Stimulated activated CD8-positive, alpha-beta memory T cell treated with anti-CD3 and anti-CD28 coated beads, Interleukin-4, amount 100 ng/mL, for 1 hour (primary cell): ENCODE results near the gene SLAIN2.

Experiments
- DNase-seq, 2 donors: peaks; one replicate each; pipeline ENCODE4 v3.0.0-alpha.2; 2020; ENCODE audit warnings: low read depth in 2 of 2, low spot score in 1 of 2

The SLAIN2 gene

DNA sequence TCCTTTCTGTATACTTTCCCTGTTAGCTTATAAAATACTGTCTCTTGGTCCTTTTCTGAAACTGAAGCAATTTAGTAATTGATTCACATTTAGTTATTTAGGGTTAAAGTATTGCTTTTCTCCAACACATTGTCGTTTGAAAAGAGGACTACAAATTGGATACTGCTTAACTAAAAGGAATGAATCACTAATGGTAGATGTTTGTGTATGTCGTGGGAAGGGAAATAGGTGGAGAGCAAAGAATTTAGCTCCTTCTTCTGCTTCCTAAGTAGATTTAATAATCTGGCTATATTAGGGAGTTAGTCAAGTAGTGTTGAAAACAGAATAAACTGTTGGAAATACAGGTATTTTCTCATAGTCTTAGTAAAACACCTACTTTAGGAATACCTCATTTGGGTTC is 27.9 kb downstream of the SLAIN2 start:
- no peak for DNase-seq

DNA sequence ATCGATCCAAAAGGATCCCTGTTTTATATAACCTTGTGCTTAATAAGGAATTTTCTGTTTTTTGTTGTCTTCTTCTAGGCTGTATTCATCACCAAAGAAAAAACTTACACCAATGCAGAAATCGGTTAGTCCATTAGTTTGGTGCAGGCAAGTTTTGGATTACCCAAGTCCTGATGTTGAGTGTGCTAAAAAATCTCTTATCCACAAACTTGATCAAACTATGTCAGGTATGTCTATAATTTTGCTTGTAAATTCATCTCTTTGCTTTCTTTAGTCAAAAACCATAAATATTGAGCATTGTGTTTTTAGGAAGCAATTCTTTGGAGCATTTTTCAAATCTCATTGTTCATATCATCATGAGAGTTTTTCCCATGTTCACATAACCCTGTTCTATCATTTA is 28.4 kb downstream of the SLAIN2 start:
- no peak for DNase-seq

DNA sequence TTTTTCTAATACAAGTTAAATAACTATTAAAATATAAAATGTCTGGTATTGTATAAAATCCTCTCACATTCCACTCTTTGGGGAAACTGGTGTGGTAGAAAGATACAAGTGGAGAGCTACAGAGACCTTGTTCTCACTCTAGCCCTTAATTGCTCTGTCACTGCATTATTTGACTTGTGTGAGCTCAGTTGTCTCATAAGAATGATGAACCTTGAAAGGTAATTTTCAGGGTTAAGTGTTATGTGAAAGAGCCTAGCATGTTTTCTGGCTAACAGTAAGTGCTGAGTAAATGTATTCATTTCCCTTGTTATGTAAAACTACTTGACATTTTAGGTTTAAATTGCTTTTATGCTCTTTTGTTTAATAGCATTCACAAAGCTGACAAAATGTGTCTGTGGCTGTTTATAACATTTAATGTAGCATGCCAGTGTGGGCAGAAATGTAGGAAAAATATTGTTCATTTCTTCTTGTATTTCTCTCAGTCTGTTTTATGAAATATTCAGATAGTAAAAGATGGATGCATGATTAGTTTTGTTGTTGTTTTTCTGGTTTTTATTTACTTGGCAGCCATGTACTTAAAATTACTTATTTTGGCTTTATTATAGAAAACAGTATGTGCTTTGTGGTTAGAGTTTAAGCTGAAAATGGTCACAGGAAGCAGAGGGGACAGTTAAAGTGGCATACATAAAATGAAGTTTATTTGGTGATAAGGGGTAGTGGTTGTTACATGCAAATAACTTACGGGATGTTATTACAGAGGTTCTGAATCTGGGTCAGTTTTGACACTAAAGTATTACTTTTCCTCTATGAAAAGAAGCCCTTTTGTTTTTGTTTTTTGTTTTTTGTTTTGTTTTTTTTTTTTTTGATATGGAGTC is 29.2 kb downstream of the SLAIN2 start:
- no peak for DNase-seq

- DNase-seq = no peak
Measured at GRCh38 chr4:48372272-48372671, 30.9 kb downstream of the SLAIN2 start.

- no peak for DNase-seq
Measured at GRCh38 chr4:48375651-48376304, 34.4 kb downstream of the SLAIN2 start.

DNA sequence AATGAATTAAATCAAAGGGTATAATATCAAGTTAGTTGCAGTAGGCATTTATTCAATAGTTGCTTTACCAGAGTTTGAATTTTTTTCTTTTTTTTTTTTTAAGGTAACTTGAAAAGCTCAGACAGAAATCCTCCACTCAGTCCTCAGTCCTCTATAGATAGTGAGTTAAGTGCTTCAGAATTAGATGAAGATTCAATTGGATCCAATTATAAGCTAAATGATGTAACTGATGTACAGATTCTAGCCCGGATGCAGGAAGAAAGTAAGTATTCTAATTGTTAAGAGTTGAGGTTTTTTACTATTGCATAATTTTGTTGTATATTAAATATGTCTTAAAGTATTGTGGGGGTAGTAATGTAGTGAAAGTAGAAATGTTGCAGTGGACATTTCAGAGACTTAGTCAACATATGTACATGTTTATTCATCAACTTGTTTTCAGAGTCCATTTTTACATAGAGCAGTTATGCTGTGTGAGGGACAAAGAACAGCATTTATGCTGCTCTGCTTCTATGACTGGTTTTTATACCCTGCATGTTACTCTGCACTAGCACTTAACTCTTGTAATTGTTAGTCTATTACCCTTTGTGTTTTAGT is 38.4 kb downstream of the SLAIN2 start:
- no peak for DNase-seq

DNA sequence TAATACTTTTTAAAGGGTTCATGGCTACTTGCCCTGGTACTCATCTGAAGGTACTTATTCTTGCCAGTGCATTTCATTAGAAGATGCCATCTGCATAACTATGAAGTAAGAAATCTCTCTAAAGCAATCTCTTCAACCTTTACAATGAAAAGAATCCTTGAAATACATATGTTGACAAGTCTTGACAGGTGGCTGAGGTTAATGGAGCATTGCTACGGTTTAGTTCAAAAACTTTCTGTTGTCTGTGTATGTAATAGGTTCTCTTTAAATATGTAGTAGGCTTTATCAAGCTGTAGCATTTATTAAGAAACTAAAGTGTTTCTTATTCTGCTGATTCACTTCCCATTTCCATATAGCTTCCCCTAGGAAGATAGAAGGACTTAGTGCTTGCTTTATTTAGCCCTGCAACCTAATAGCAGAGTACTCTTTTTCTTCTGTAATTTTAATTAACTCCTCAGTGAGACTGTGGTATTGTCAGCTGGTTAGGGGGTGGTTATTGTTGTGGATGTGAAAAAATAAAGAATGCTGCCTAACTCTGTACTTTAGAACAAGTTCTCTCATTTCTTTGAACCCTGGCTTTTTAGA is 39.3 kb downstream of the SLAIN2 start:
- no peak for DNase-seq

DNA sequence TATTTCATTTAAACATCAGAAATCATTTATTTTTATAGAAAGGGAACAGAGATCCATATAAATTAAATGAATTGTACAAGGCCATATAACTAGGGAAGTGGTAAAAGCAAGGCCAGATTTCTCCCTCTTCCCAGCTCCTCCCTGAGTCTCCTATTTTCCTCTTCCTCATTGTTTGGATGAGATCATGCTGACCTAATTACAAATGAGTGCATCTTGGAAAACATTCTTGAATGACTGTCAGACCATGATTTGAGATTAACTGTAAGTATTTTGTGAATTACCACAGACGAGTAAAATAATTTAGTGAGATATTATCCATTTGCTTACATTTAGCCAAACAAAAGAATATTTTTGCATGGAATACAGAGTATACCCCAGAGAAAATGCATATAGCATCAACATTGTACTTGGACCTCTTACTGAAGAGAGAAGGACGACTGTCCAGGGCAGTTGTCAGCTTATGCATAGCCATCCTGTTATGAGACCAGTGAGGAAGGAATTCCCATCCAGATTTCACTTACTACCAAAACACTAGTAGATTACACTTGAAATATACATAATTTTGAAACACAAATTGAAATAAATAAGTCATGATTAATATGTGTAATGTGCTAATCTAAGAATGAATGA is 47.3 kb downstream of the SLAIN2 start:
- DNase-seq = no peak

DNA sequence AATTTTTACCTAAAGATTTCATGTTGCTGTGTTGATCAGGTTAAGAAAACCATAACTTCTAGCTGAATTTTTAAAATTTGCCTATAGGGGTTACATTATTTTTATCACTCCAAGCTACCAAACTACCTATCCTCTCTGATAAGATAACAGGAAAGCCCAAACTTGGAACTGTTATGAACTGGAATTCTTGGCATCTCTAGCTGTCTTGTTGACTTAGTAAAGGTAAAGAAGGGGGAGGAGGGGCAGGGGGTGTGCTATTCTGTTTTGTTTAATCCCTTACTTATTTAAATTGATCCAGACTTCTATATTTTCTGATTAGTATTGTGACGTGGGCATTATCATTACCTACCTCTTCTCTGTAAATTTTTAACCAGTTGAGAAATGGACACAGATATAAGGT is 54.7 kb downstream of the SLAIN2 start:
- DNase-seq = no peak

DNA sequence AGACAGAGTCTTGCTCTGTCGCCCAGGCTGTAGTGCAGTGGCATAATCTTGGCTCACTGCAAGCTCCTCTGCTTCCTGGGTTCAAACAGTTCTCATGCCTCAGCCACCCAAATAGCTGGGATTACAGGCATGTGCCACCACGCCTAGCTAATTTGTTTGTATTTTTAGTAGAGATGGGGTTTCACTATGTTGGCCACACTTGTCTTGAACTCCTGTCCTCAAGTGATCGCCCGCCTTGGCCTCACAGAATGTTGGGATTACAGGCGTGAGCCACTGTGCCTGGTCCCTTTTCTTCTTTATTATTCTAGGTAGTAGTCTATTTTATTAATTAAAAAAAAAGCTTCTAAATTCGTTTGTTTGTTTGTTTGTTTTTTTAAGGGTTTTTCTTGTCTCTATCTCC is 59.1 kb downstream of the SLAIN2 start:
- DNase-seq = no peak

- no peak for DNase-seq
Measured at GRCh38 chr4:48403358-48403757, 62.0 kb downstream of the SLAIN2 start.

GRCh38 chr4:48403779-48404178 is 62.5 kb downstream of the SLAIN2 start:
- no peak for DNase-seq

DNA sequence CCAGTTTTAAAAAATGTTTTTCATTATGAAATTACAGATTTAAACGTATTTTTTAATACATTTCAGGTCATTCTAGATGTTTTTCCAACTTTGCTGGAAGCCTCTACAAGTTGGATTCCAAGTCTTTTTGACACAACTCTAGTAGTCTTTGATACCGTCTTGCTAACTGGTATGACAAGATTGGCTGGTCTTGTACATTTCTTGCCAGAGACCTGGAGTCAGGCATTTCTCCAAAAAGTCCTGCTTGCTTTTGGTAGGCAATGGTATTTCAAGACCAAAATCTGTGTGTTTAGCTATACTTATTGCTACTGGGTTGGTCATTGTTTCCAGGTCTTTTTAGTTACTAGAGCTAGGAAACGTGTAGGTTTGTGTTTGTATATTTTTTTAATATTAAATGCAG is 64.6 kb downstream of the SLAIN2 start:
- no peak for DNase-seq

GRCh38 chr4:48409203-48409602 is 67.9 kb downstream of the SLAIN2 start:
- DNase-seq = no peak

GRCh38 chr4:48410812-48411211 is 69.5 kb downstream of the SLAIN2 start:
- no peak for DNase-seq

DNA sequence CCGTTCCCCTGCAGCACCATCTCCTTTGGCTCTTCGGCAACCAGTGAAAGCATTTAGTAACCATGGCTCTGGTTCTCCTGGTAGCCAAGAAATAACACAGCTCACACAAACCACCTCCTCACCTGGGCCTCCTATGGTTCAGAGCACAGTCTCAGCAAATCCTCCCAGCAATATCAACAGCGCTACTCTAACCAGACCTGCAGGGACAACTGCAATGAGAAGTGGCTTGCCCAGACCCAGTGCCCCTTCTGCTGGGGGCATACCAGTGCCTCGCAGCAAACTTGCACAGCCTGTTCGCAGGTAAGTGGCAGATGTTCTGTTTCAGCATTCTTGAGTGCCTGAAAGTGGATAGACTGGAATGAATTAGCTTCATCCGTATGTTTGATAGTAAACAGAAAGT is 78.8 kb downstream of the SLAIN2 start:
- DNase-seq = no peak

GRCh38 chr4:48421101-48421500 is 79.8 kb downstream of the SLAIN2 start:
- no peak for DNase-seq

DNA sequence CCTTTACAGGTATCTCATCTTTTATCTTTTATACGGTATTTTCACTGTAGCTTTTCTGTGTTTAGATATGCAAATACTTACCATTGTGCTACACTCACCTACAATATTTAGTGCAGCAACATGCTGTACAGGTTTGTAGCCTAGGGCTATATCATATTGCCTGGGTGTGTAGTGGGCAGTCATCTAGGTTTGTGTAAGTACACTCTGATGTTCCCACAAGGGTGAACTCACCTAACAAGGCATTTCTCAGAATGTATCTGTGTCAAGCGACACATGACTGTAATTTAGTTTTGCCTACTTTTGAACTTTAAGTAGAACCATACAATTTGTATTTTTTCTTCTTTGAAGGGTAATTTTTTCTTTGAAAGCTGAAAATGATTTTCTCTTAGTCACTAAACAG is 87.6 kb downstream of the SLAIN2 start:
- no peak for DNase-seq

DNA sequence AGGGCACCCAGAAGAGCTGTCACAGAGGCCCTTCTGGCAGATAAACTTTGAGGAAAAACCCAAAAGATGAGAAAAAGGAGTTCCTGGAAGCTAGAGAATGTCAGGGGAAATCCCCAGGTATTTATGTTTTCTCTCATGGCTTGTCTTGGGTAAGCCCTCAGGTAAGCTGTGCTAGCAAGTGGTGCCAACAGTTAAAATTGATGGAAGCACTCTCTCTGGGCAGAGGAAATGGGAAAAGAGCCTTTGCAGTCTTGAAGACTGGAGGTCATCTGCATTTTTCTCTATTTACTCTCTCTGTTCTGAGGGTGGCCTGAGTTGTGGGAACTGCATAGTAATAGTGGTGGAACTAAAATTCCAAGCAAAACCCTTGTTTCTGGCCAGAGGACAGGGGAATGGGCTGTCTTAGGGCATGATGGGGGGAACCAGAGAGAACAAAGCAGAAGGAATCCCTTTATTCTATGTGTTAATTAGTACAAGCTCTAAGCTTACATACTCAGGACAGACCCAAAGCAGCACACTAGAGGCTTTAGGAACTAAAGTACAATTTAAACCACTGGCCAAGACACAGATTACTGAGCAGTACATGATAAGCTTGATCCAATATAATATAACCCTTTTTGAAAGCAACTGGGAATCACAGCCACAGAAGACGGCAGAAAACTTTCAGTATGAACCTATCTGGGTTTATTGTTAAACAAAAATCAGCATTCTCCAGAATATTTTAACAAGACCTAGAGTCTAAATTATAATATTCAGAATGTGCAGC is 88.6 kb downstream of the SLAIN2 start:
- DNase-seq = no peak

DNA sequence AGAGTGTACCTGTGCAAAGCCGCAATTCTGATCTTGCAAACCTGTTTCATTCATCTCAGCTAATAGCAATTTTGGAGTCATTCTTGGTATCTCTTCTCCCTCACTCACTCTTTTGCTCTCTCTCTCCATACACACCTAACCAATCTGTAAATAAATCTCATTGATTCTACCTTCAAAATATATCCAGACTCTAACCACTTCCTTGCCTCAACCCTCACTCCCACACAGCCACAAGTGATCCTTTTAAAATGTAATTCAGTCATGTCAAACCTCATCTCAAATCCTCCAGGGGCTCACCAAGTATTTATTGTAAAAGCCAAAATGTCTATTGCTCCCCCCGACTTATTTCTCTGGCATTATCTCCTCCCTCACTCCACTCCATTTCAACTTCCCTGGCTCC is 90.1 kb downstream of the SLAIN2 start:
- DNase-seq = no peak

- DNase-seq = no peak
Measured at GRCh38 chr4:48432017-48432416, 90.7 kb downstream of the SLAIN2 start.
